GM12864 (cell line): ENCODE results near the gene MTG2.

Experiments used
- DNase-seq: peaks from one replicate; pipeline ENCODE4 v3.0.0-alpha.2; 2011; ENCODE audit warnings: low read depth
- H3K4me3 ChIP-seq: 2 replicates; pipeline ENCODE4 v1.5.1; 2011; ENCODE audit warnings: mild to moderate bottlenecking, low read depth, low read length, control low read depth
- TF ChIP-seq, protein P1 (sequence below): IDR thresholded peaks from 2 replicates; pipeline ENCODE4 v1.5.1; 2011; ENCODE audit warnings: low read depth, mild to moderate bottlenecking, moderate library complexity, low read length, control low read depth, inconsistent platforms; ENCODE audit errors: missing control alignments

MTG2 gene, protein sequence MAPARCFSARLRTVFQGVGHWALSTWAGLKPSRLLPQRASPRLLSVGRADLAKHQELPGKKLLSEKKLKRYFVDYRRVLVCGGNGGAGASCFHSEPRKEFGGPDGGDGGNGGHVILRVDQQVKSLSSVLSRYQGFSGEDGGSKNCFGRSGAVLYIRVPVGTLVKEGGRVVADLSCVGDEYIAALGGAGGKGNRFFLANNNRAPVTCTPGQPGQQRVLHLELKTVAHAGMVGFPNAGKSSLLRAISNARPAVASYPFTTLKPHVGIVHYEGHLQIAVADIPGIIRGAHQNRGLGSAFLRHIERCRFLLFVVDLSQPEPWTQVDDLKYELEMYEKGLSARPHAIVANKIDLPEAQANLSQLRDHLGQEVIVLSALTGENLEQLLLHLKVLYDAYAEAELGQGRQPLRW

DNA sequence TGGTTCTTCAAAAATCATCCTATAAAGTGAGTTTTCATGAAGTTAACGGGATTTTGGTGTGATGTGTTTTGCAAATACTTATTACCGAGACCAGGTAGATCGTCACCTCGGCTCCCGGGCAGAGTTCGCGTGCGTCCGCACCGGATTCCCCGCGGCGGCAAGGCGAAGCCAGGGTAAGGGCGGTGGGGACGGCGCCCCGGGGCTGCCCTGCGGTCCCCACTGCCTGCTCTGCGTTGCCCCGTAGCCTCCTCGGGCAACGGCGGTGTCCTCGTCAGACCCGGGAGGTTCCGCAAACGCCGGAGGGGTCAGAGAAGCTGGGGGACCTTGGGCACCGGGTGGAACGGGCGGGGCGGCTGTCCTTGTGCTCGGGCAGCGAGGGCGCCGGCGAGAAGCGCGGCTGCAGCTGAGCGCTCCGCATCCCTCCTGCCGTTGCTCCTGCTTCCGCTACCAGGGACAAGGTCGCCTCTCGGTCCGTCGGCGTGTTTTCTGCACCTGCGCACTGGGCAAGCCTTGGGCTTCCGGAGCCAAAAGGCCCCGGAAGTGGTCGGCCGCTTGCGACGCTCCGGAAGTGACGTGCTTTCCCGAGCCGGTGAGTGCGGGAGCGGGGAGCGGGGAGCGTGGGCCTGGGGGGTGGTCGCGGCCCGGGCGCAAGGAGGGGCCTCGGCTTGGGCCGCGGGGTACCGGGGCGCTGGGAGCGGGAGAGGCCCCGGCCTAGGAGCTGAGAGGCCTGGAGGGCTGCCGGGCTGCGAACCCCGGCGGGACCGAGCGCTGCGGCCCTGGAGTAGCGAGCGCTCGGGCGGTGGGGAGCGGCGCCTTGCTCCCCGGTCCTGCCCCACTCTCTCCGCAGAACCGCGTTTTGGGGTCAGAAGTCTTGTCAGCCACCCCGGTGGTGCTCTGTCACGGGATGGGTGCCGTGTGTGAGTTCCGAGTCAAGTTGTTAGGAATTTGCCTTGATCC lies at the start of gene MTG2:
Gene MTG2 (plus strand): TSS at position 560 of the 957 bp plus-strand sequence. CDS start 10,393 bp downstream, outside the sequence.
- TF ChIP-seq, protein P1, sequence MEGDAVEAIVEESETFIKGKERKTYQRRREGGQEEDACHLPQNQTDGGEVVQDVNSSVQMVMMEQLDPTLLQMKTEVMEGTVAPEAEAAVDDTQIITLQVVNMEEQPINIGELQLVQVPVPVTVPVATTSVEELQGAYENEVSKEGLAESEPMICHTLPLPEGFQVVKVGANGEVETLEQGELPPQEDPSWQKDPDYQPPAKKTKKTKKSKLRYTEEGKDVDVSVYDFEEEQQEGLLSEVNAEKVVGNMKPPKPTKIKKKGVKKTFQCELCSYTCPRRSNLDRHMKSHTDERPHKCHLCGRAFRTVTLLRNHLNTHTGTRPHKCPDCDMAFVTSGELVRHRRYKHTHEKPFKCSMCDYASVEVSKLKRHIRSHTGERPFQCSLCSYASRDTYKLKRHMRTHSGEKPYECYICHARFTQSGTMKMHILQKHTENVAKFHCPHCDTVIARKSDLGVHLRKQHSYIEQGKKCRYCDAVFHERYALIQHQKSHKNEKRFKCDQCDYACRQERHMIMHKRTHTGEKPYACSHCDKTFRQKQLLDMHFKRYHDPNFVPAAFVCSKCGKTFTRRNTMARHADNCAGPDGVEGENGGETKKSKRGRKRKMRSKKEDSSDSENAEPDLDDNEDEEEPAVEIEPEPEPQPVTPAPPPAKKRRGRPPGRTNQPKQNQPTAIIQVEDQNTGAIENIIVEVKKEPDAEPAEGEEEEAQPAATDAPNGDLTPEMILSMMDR: no peak
- peak within 1 kb of the TSS; percentile 66 for H3K4me3 ChIP-seq
- peak; percentile 87 for DNase-seq

DNA sequence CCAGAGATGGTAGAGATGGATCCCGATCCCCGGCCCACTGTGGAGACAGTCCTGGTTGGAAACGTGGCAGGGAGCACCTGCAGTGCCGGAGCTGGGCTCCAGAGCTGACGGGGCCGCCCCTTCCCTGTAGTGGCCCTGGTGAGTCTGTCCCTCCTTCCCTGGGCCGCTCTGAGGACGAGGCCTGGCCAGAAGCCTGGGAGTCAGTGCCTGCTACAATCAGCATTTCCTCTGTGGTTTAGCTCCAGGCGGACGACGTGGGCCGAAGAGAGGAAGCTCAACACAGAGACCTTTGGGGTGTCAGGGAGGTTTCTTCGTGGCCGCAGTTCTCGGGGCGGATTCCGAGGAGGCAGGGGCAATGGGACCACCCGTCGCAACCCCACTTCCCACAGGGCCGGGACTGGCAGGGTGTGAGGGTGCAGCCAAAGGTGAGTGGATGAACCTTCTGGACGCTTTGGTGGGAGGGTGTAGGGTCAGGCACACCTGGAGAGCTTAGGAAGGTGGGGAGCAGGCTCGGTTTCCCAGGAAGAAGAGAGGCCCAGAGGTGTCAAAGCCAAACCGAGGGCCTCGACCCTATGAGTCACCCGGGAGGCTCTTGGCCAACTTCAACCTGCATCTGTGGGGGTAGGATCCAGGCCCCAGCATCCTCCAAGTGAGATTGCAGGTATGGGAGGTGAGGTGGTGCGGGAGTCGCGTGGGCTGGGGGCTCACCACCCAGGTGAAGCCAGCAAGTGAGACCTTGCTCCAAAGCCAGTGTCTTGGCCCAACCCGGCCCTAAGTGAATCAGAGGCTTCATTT lies 49.6 kb upstream of the MTG2 start:
- no peak for DNase-seq
- H3K4me3 ChIP-seq: no peak overlapping the region
- TF ChIP-seq, protein P1: no peak

DNA sequence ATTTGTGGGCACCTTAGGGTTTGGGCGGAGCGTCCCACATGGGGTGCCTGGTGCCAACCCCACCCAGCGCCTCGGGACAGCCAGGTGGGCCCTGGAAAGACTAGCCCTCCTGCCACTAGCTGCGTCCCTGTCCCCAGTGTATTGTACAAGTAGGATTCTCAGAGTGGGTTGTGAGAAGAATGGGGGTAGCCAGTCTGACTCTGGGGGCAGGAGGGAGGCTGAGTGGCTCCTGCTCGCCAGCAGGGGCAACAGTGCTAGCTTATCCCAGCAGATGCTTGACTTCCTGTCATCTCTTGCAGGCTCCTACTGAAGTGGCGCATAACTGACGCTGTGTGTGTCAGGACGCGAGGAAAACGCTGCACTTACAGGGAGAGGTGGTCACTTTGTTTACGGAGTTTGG lies 49.0 kb upstream of the MTG2 start:
- TF ChIP-seq, protein P1: peak; percentile 51
- H3K4me3 ChIP-seq: no peak overlapping the region
- DNase-seq: no peak

DNA sequence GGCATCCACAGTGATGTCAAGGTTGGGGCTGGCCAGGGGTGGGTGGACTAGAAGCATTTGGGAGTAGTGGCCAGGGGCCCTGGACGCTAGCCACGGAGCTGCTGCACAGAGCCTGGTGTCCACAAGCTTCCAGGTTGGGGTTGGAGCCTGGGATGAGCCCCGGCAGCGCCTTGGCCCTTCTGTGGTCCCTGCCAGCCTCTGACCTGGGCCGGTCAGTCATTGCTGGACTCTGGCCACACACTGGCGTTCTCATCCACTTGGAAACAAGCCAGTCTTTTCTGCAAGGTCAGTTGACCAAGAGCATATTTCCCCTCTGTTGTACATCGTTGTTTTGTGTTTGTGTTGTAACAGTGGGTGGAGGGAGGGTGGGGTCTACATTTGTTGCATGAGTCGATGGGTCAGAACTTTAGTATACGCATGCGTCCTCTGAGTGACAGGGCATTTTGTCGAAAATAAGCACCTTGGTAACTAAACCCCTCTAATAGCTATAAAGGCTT lies 48.0 kb upstream of the MTG2 start:
- TF ChIP-seq, protein P1: no peak
- no peak for DNase-seq
- H3K4me3 ChIP-seq: no peak overlapping the region

DNA sequence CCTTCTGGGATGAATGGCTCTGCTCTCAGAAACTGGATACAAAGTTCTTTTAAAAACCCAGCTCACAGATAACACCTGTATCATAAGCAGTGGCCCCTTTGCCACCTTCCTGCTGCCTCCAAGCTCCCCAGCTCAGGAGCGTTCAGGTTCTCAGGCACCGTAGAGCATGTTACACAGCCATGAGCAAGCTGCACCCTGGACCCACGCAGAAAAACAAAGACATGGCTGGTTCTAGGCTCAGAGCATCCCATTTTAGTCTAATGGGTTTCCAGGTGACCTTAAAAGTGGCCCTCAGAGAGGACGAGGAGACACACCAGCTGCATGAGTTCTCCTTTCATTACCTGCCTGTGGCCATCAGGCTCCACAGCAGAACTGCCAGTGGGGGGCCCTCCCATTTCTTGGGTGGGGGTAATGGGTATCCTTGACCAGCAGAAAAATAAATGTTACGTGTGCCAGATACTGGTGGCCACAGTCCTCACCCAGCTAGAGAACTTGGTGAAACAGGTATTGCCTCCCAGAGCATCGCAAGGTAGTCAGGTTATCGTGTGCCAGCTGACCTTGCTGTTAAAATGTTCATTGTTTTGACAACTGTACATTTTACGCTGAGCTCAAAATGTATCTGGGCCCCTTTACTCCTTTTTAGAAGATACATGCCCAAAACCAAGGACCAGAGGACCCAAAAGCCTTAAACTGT lies 47.1 kb upstream of the MTG2 start:
- TF ChIP-seq, protein P1: no peak
- no peak overlapping the region for H3K4me3 ChIP-seq
- no peak for DNase-seq
